KG1 (cell line): Measurements from ENCODE around the gene PDZK1.
"Not testable (repeated sequence)": the region's sequence is repeated elsewhere in the genome, so short reads cannot be mapped to it uniquely, and the experiment has no call there.

Experiments used
- DNase-seq: peaks from one replicate; lab custom pipeline; 2025; lab: John Stamatoyannopoulos, UW

Gene PDZK1

DNA sequence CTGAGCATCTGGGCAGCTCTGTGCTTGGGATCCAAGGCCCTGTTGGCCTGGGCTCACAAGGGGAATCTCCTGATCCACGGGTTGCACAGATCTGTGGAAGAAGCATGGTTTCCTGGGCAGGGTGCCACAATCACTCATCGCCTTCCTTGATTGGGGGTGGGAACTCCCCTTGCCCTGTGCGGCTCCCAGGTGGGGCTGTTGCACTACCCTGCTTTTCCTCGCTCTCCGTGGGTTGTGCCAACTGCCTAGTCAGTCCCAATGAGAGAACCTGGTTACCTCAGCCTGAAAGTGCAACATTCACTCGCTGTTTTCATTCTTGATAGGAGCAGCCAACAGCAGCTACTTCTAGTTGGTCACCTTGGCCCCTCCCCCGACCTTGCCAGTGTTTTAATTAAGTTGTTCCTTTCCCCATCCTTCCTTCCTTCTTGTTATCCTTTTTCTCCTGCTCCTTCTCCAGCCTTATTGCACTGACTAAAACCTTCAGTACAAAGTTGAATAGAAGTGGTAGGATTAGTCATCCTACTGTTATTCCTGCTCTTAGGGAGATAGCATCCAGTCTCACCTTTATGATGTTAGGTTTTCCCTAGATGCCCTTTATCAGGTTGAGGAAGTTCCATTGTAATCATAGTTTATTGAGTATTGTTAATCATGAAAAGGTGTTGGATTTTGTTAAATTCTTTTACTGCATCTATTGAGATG is 50.8 kb downstream of the PDZK1 start:
- not testable (repeated sequence) for DNase-seq

DNA sequence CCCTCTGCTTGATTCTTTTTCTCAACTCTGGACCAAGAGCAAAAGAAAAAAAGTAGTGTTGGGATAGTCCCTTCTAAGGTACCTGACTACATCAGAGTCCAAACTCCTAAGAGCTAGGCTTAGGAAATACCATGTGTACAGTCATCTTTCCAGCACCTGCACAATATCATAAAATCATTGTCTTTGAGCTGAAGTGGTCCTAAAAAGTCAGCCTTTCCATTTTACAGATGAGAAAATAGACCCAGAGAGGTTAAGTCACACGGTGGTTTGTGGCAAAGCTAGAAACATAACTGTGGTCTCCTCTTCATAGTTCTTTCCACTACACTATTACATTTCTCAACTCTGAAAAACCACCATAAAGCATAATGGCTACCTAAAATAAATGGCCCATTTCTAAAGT is 63.2 kb downstream of the PDZK1 start:
- not testable (repeated sequence) for DNase-seq

DNA sequence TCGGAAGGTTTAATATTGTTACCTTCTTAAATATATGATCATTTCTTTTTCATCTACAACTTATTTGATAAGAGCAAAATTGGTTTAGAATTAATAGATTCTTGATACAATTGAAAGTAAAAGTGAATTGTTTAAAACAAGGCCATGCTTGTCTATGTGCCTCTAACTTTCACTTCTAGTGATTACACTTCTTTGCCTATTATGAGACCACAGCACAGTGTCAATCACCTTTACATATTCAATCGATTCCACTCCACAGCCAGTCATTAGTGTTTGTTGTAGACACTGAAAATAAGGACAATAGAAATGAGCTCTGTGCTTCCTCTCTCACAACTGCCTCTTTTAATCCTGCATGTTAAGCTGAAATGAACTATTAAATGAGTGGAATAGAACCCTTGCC is 65.3 kb downstream of the PDZK1 start:
- DNase-seq = not testable (repeated sequence)

DNA sequence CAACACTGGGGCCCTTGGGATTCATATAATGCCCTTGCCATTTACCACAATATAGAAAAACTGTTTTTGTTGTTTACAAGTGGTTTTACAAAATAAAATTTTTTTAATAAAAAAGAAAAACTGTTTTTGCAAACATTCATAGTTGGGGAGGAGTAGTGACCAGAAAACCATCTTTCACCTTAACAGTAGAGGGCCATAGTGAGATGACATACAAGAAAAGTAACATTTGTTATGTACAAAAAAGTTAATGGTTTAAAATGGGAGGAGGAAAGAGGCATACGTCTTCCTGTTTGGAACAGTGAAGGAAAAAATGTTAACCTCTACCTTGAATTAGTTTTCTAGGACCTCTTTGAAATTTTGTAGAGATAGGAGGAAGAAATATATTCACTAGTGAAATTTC is 70.9 kb downstream of the PDZK1 start:
- not testable (repeated sequence) for DNase-seq

DNA sequence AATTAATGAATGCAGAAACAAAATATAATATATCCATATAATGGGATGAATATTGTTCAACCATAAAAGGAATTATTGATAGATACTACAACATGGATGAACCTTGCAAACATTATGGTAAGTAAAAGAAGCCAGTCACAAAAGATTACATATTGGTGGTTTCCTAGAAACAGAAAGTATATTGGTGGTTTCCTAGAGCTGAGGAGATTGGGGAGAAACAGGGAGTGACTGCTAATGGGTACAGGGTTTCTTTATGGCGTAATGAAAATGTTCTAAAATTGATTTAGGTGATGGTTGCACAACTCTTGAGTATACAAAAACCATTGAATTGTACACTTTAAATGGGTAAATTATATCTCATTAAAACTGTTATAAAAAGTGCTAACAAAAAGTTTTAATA is 85.0 kb downstream of the PDZK1 start:
- not testable (repeated sequence) for DNase-seq
